Measurements from ENCODE around the gene DOCK1. TPM values are rescaled to one million over a fixed set of nuclear protein-coding genes. Genes with fewer than 3 reads are reported as not detected.
A peak's percentile ranks its signal among the peaks of the same experiment; 100 is the strongest.

The DOCK1 gene
- total RNA-seq, 4 donors from 2014 or later, result 60.6 to 136 (median 92.7) TPM

DNA sequence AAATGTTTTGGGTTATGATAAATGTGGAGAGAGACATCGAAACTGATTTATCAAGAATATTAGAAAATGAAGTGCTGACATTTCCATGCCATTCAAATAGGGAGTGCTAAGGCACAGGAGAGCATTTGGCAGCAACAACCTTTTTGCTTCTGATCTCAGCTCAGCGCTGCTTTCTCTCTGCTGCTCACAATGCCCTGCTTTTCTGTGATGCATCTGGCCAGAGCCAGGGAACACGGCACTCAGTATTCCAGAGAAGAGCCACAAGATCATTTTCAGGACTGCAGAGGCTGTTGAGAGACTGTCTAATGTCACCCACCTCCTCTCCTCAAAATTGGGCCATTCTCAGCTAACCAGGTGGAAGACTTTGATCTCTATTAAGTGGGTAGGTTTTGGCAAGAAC is 263.0 kb downstream of the DOCK1 start:
- 82% methylated on average over 3 of the region's 3 CpGs for WGBS
- peak in 1 of 2 donors; percentile 16 for DNase-seq (ENCODE audit: low spot score in 2 of 2)
- no peaks in the 10 kb centered on the region for H3K27me3 ChIP-seq
- TF ChIP-seq POLR2A (IDR thresholded peaks at IDR 0.05) (no peak), CTCF (IDR thresholded peaks at IDR 0.05) (no peak), EP300 (IDR thresholded peaks at IDR 0.05) (no peak)
- no peaks in the 10 kb centered on the region for H3K9me3 ChIP-seq
- H3K27ac ChIP-seq, result no peak overlapping the region
- H3K36me3 ChIP-seq, result no peaks in the 10 kb centered on the region
- H3K4me3 ChIP-seq, result no peak overlapping the region
- H3K4me1 ChIP-seq, result peaks cover 7% of the 10 kb centered on the region

DNA sequence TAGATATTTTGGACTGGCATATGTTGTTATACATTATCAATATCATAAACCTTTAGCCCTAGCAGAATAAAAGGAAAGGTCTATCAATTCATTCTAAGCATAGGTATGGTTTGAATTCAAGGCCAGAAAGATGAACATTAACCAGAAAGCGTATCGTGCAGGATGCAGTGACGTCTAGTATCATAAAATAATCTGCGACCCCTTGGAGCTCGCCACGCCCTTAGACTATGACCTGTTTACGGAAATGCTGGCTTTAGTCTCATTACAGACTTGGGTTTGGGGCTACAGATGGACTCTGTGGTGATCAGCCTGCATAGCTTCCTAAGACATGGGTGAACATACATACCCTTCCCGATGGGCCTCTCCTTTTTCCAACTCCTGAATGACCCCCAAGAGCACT is 269.6 kb downstream of the DOCK1 start:
- Histone ChIP-seq H3K9me3 (no peaks in the 10 kb centered on the region), H3K27me3 (no peaks in the 10 kb centered on the region), H3K4me1 (no peaks in the 10 kb centered on the region), H3K27ac (no peak overlapping the region), H3K36me3 (peaks cover 18% of the 10 kb centered on the region), H3K4me3 (no peak overlapping the region)
- 96% methylated on average over 8 of the region's 8 CpGs for WGBS
- DNase-seq (ENCODE audit: low spot score in 2 of 2), result no peak
- no peak for TF ChIP-seq EP300 (IDR thresholded peaks at IDR 0.05)
- TF ChIP-seq CTCF (IDR thresholded peaks at IDR 0.05), result no peak

- TF ChIP-seq EP300 (IDR thresholded peaks at IDR 0.05) (no peak), POLR2A (IDR thresholded peaks at IDR 0.05) (no peak), POLR2AphosphoS5 (IDR thresholded peaks at IDR 0.05) (no peak), CTCF (IDR thresholded peaks at IDR 0.05) (no peak)
- no peak for DNase-seq (ENCODE audit: low spot score in 2 of 2)
- Histone ChIP-seq H3K27ac (no peak overlapping the region), H3K9me3 (no peaks in the 10 kb centered on the region), H3K4me3 (no peak overlapping the region), H3K36me3 (peaks cover 18% of the 10 kb centered on the region), H3K27me3 (no peaks in the 10 kb centered on the region), H3K4me1 (no peaks in the 10 kb centered on the region)
- 94% methylated on average over 25 of the region's 40 CpGs for WGBS
Measured at GRCh38 chr10:127175357-127176110, 270.3 kb downstream of the DOCK1 start.

DNA sequence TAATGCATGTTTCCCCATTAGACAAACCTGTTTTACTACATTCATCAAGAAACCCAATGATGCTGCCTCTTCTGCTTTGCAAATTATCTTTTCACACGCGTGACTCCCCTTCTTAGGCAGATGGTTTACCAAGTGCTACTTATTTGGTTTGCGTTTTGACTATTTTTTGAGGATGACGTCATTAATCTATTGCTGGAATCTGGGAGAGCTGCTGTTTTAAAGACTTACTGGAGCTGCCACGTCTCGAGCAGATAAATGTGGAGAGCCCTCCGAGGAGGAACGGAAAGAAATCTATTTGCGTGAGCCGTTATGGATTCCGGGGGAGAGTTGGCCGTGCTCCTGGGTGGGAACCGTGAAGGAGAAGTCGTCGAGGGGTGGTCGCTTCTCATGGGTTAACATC is 271.4 kb downstream of the DOCK1 start:
- TF ChIP-seq CTCF (IDR thresholded peaks at IDR 0.05) (no peak), POLR2A (IDR thresholded peaks at IDR 0.05) (no peak), POLR2AphosphoS5 (IDR thresholded peaks at IDR 0.05) (no peak), EP300 (IDR thresholded peaks at IDR 0.05) (no peak)
- 91% methylated on average over 16 of the region's 16 CpGs for WGBS
- no peak overlapping the region for H3K4me3 ChIP-seq

DNA sequence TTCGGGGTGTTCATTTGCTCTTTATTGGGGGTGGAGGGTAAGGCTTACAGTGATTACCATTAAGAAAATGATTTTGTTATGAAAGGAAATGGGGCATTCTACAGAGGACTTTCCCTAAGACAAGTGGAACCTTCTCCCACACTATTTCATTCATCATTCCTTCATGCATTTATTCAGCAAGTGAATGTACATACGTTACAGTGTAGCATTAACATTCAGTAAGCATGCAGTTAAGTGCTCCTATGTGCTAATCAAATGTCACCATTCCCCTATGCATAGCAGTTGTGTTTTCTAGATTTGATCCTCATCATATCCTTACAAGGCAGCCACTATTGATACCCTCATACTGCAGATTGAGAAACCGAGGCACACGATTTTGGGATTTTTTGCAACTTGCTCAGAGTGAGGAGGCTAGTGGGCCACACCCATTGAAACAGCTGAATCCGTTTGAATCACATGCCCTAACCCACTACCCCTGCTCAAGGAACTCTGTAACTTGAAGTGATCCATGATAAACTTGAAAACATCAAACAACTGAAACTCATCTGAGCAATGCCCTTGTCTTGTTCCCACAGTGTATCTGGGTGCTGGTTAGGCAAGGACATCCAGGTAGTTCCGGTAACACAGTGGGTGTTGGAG is 274.5 kb downstream of the DOCK1 start:
- peaks cover 13% of the 10 kb centered on the region for H3K36me3 ChIP-seq
- TF ChIP-seq CTCF (IDR thresholded peaks at IDR 0.05), result no peak
- no peak for DNase-seq (ENCODE audit: low spot score in 2 of 2)
- H3K9me3 ChIP-seq, result no peaks in the 10 kb centered on the region
- no peaks in the 10 kb centered on the region for H3K4me1 ChIP-seq
- H3K27me3 ChIP-seq, result no peaks in the 10 kb centered on the region
- no peak overlapping the region for H3K4me3 ChIP-seq
- WGBS, result 85% methylated on average over 6 of the region's 6 CpGs
- H3K27ac ChIP-seq, result no peak overlapping the region

More for the DNA sequence above, 271.4 kb downstream of the DOCK1 start:
- Histone ChIP-seq H3K36me3 (peaks cover 18% of the 10 kb centered on the region), H3K9me3 (no peaks in the 10 kb centered on the region), H3K27ac (no peak overlapping the region), H3K4me1 (no peaks in the 10 kb centered on the region), H3K27me3 (no peaks in the 10 kb centered on the region)
- DNase-seq (ENCODE audit: low spot score in 2 of 2), result no peak
